ENCODE measurements around the gene ACCS.

Gene ACCS

DNA sequence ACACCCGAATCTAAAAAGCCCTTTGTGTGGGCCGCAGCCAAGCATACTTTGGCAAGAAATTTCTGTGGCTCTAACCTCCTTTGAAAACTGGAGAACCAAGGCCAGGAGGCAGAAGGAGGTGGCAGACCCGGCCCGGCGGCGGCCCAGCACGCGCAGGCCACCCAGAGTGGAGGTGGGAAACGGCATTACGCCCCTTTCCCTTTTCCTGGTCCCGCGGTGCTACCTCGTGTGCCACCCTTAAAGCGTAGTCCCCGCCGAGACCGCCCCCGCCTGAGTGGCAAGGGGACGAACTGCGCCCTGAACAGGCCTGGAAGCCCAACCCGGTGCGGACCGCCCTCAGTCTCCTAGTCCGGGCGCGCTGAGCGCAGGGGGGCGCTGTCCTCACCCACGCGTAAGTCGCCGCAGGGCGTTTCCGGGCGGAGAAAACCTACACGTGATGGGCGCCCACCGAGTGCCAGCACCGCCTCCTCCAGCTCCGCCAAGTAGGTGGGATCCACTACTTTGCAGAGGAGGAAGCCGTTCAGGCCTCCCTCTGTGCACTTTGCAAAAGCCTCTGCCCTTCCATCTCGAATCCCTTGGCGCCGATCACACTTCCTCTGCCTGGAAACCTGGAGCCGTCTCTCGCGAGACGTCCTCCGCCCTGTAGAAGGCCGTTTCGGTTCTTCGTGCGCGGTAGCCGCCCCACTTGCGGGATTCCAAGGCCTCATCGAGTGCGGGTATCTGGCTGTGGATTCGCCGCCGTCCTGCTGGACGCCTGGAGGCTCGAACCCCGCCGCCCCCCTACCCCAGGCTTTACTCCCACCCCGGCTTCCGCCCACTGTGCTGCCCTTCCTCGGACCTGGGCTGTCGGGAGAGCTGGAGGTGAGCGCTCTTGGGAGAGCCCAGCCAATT lies at the start of gene ACCS (continued):
- peak; percentile 47; the same call in 1 of the 2 replicates for TF ChIP-seq ZNF2 (tag by site-specific recombination; IDR thresholded peaks at IDR 0.05)
- TF ChIP-seq ZNF302 (tag by site-specific recombination; IDR thresholded peaks at IDR 0.05; ENCODE audit: low read depth) = no peak
- no peak for TF ChIP-seq MYNN (tag by site-specific recombination; IDR thresholded peaks at IDR 0.05; ENCODE audit: borderline replicate concordance)
- TF ChIP-seq, protein P1, sequence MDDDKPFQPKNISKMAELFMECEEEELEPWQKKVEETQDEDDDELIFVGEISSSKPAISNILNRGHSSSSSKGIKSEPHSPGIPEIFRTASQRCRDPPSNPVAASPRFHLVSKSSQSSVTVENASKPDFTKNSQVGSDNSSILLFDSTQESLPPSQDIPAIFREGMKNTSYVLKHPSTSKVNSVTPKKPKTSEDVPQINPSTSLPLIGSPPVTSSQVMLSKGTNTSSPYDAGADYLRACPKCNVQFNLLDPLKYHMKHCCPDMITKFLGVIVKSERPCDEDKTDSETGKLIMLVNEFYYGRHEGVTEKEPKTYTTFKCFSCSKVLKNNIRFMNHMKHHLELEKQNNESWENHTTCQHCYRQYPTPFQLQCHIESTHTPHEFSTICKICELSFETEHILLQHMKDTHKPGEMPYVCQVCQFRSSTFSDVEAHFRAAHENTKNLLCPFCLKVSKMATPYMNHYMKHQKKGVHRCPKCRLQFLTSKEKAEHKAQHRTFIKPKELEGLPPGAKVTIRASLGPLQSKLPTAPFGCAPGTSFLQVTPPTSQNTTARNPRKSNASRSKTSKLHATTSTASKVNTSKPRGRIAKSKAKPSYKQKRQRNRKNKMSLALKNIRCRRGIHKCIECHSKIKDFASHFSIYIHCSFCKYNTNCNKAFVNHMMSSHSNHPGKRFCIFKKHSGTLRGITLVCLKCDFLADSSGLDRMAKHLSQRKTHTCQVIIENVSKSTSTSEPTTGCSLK (tag by site-specific recombination; IDR thresholded peaks at IDR 0.05) = no peak
- TF ChIP-seq GLI2 (tag by site-specific recombination; IDR thresholded peaks at IDR 0.05; ENCODE audit: borderline replicate concordance, low read depth) = no peak
- TF ChIP-seq ZNF629 (tag by site-specific recombination; IDR thresholded peaks at IDR 0.05) = peak; percentile 24; the same call in 1 of the 2 replicates
- no peak for TF ChIP-seq ZNF521 (tag by site-specific recombination; IDR thresholded peaks at IDR 0.05)
- TF ChIP-seq KLF8 (tag by site-specific recombination; IDR thresholded peaks at IDR 0.05) = peak; percentile 64
- TF ChIP-seq, protein P2, sequence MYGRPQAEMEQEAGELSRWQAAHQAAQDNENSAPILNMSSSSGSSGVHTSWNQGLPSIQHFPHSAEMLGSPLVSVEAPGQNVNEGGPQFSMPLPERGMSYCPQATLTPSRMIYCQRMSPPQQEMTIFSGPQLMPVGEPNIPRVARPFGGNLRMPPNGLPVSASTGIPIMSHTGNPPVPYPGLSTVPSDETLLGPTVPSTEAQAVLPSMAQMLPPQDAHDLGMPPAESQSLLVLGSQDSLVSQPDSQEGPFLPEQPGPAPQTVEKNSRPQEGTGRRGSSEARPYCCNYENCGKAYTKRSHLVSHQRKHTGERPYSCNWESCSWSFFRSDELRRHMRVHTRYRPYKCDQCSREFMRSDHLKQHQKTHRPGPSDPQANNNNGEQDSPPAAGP (tag by site-specific recombination; IDR thresholded peaks at IDR 0.05) = 0 out of 2 replicates have a peak, but pooled peaks have one; percentile 35
- no peak for TF ChIP-seq ZNF202 (tag by site-specific recombination; IDR thresholded peaks at IDR 0.05; ENCODE audit: borderline replicate concordance)
- peak; percentile 86 for TF ChIP-seq GLIS2 (tag by site-specific recombination; IDR thresholded peaks at IDR 0.05)
- peak; percentile 62 for TF ChIP-seq ZBTB17 (tag by site-specific recombination; IDR thresholded peaks at IDR 0.05)
- TF ChIP-seq ZNF514 (tag by site-specific recombination; IDR thresholded peaks at IDR 0.05) = no peak
- no peak for TF ChIP-seq ZNF184 (tag by site-specific recombination; IDR thresholded peaks at IDR 0.05)
- TF ChIP-seq ZNF561 (tag by site-specific recombination; IDR thresholded peaks at IDR 0.05; ENCODE audit: borderline replicate concordance) = no peak; the same call in 1 of the 2 replicates
- peak; percentile 74 for TF ChIP-seq ZNF341 (tag by site-specific recombination; IDR thresholded peaks at IDR 0.05; ENCODE audit: low read depth)
- 0 out of 2 replicates have a peak, but pooled peaks have one; percentile 31 for TF ChIP-seq ZXDB (tag by site-specific recombination; IDR thresholded peaks at IDR 0.05)
- no peak for TF ChIP-seq TCF7L2 (IDR thresholded peaks at IDR 0.05; ENCODE audit: borderline replicate concordance, low read depth, low read length)
- no peak for TF ChIP-seq ZSCAN23 (tag by site-specific recombination; IDR thresholded peaks at IDR 0.05)
- TF ChIP-seq ZNF830 (tag by site-specific recombination; IDR thresholded peaks at IDR 0.05; ENCODE audit: low read depth) = no peak
- peak; percentile 76 for TF ChIP-seq ZNF18 (tag by site-specific recombination; IDR thresholded peaks at IDR 0.05)
- peak; percentile 54; the same call in 1 of the 2 replicates for TF ChIP-seq KLF10 (tag by site-specific recombination; IDR thresholded peaks at IDR 0.05)
- TF ChIP-seq, protein P3, sequence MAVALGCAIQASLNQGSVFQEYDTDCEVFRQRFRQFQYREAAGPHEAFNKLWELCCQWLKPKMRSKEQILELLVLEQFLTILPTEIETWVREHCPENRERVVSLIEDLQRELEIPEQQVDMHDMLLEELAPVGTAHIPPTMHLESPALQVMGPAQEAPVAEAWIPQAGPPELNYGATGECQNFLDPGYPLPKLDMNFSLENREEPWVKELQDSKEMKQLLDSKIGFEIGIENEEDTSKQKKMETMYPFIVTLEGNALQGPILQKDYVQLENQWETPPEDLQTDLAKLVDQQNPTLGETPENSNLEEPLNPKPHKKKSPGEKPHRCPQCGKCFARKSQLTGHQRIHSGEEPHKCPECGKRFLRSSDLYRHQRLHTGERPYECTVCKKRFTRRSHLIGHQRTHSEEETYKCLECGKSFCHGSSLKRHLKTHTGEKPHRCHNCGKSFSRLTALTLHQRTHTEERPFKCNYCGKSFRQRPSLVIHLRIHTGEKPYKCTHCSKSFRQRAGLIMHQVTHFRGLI (tag by site-specific recombination; IDR thresholded peaks at IDR 0.05) = peak; percentile 94
- TF ChIP-seq PRDM6 (tag by site-specific recombination; IDR thresholded peaks at IDR 0.05) = peak; percentile 11; the same call in 1 of the 2 replicates
- TF ChIP-seq, protein P4, sequence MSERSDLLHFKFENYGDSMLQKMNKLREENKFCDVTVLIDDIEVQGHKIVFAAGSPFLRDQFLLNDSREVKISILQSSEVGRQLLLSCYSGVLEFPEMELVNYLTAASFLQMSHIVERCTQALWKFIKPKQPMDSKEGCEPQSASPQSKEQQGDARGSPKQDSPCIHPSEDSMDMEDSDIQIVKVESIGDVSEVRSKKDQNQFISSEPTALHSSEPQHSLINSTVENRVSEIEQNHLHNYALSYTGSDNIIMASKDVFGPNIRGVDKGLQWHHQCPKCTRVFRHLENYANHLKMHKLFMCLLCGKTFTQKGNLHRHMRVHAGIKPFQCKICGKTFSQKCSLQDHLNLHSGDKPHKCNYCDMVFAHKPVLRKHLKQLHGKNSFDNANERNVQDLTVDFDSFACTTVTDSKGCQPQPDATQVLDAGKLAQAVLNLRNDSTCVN (tag by site-specific recombination; optimal IDR thresholded peaks at IDR 0.05) = peak; percentile 59
- TF ChIP-seq ZNF354C (tag by site-specific recombination; IDR thresholded peaks at IDR 0.05; ENCODE audit: borderline replicate concordance, low read depth) = no peak
- TF ChIP-seq ZNF664 (tag by site-specific recombination; IDR thresholded peaks at IDR 0.05) = no peak
- peak; percentile 75 for TF ChIP-seq KLF1 (tag by site-specific recombination; IDR thresholded peaks at IDR 0.05)
- no peak for TF ChIP-seq ZNF530 (tag by site-specific recombination; IDR thresholded peaks at IDR 0.05; ENCODE audit: low read depth)
- TF ChIP-seq KLF9 (tag by site-specific recombination; IDR thresholded peaks at IDR 0.05; ENCODE audit: low read depth) = peak; percentile 29; the same call in 1 of the 2 replicates

Data from HEK293 (cell line).